GM19463 (cell line): ENCODE data around the gene MYH6.
"Not testable (repeated sequence)": the region's sequence is repeated elsewhere in the genome, so short reads cannot be mapped to it uniquely, and the experiment has no call there.

Experiments used
- ATAC-seq: cut with Tn5 transposase; IDR thresholded peaks from one replicate; pipeline ENCODE4 v1.9.1; 2021; ENCODE audit warnings: mild to moderate bottlenecking, moderate library complexity; ENCODE audit not compliant: unreplicated experiment

MYH6 gene

GRCh38 chr14:23407516-23408306 is at the start of gene MYH6:
Gene MYH6 (minus strand): TSS chr14:23408273. CDS start chr14:23407223, 1,050 bp downstream.
- ATAC-seq, result no peak

- ATAC-seq, result not testable (repeated sequence)
These were observed 49.0 kb upstream of the MYH6 start for GRCh38 chr14:23456883-23457586.

GRCh38 chr14:23454445-23454856 is 46.4 kb upstream of the MYH6 start:
- ATAC-seq, result no peak

GRCh38 chr14:23452237-23452636 is 44.2 kb upstream of the MYH6 start:
- no peak for ATAC-seq

GRCh38 chr14:23450379-23450778 is 42.3 kb upstream of the MYH6 start:
- no peak for ATAC-seq

- no peak for ATAC-seq
These were observed 41.2 kb upstream of the MYH6 start for GRCh38 chr14:23449314-23449713.

- ATAC-seq, result no peak
These were observed 39.6 kb upstream of the MYH6 start for GRCh38 chr14:23447361-23448350.

GRCh38 chr14:23446291-23446851 is 38.3 kb upstream of the MYH6 start:
- no peak for ATAC-seq

- no peak for ATAC-seq
These were observed 37.7 kb upstream of the MYH6 start for GRCh38 chr14:23445773-23446172.

GRCh38 chr14:23444314-23444713 is 36.2 kb upstream of the MYH6 start:
- ATAC-seq, result no peak

GRCh38 chr14:23443881-23444280 is 35.8 kb upstream of the MYH6 start:
- ATAC-seq, result no peak

- no peak for ATAC-seq
These were observed 35.3 kb upstream of the MYH6 start for GRCh38 chr14:23443411-23443812.

- no peak for ATAC-seq
These were observed 34.8 kb upstream of the MYH6 start for GRCh38 chr14:23442721-23443356.

- no peak for ATAC-seq
These were observed 33.0 kb upstream of the MYH6 start for GRCh38 chr14:23441076-23441475.

GRCh38 chr14:23439107-23439835 is 31.2 kb upstream of the MYH6 start:
- no peak for ATAC-seq

- no peak for ATAC-seq
These were observed 30.3 kb upstream of the MYH6 start for GRCh38 chr14:23438101-23438971.

- no peak for ATAC-seq
These were observed 29.3 kb upstream of the MYH6 start for GRCh38 chr14:23437133-23438100.
